Mesenchymal stem cell (in vitro differentiated cells and primary cell): Measurements from ENCODE around the gene TMEM14A. TPM values are rescaled to one million over a fixed set of nuclear protein-coding genes. Genes with fewer than 3 reads are reported as not detected.

ENCODE experiments used
- DNase-seq: peaks from one replicate; pipeline ENCODE4 v3.0.0-alpha.2; 2013
- H2AFZ ChIP-seq: one replicate; pipeline ENCODE4 v1.6.1; 2013; ENCODE audit warnings: low read depth, mild to moderate bottlenecking, control low read depth, inconsistent platforms, low read length, moderate library complexity
- H2AK5ac ChIP-seq: 2 replicates; pipeline ENCODE4 v1.6.1; 2013; ENCODE audit warnings: low read length, moderate library complexity, mild to moderate bottlenecking, inconsistent platforms; ENCODE audit not compliant: severe bottlenecking
- H2BK120ac ChIP-seq: one replicate; pipeline ENCODE4 v1.6.1; 2013; ENCODE audit warnings: low read depth, mild to moderate bottlenecking, inconsistent platforms, low read length, moderate library complexity
- H2BK12ac ChIP-seq, 2 experiments: one replicate each; pipeline ENCODE4 v1.6.1; 2013; ENCODE audit warnings: inconsistent platforms in 2 of 2, low read length in 2 of 2, mild to moderate bottlenecking in 2 of 2, moderate library complexity in 2 of 2, control low read depth in 1 of 2
- H2BK15ac ChIP-seq: one replicate; pipeline ENCODE4 v1.6.1; 2013; ENCODE audit warnings: mild to moderate bottlenecking, low read depth, inconsistent platforms; ENCODE audit not compliant: poor library complexity, severe bottlenecking
- H2BK5ac ChIP-seq: 2 replicates; pipeline ENCODE4 v1.6.1; 2013; ENCODE audit warnings: low read depth, mild to moderate bottlenecking, low read length, control low read depth, inconsistent platforms; ENCODE audit not compliant: poor library complexity, severe bottlenecking
- H3K14ac ChIP-seq, 2 experiments: one replicate each; pipeline ENCODE4 v1.6.1; 2013; ENCODE audit warnings: inconsistent platforms in 2 of 2, low read length in 2 of 2, control low read depth in 1 of 2, mild to moderate bottlenecking in 1 of 2, moderate library complexity in 1 of 2
- H3K18ac ChIP-seq, 2 experiments: one replicate each; pipeline ENCODE4 v1.6.1; 2013; ENCODE audit warnings: inconsistent platforms in 2 of 2, low read length in 2 of 2, control low read depth in 1 of 2, low read depth in 1 of 2, mild to moderate bottlenecking in 1 of 2
- H3K23ac ChIP-seq, 2 experiments: one replicate each; pipeline ENCODE4 v1.6.1; 2013; ENCODE audit warnings: inconsistent platforms in 2 of 2, low read length in 2 of 2, mild to moderate bottlenecking in 2 of 2, moderate library complexity in 2 of 2, control low read depth in 1 of 2
- H3K27ac ChIP-seq: 2 replicates; pipeline ENCODE4 v1.5.1; 2013; ENCODE audit warnings: mild to moderate bottlenecking, moderate library complexity, low read length, control low read depth, inconsistent platforms; ENCODE audit not compliant: poor library complexity, severe bottlenecking
- H3K27me3 ChIP-seq, 2 experiments: 2 replicates each; pipeline versions ENCODE4 v1.6.1 to v1.7.0; 2013; ENCODE audit warnings: low read length in 2 of 2, mild to moderate bottlenecking in 2 of 2, moderate library complexity in 2 of 2, control low read depth in 1 of 2, inconsistent platforms in 1 of 2; ENCODE audit not compliant: control insufficient read depth in 1 of 2, insufficient read depth in 1 of 2
- H3K36me3 ChIP-seq, 2 experiments: 2 replicates each; pipeline versions ENCODE4 v1.6.1 to v1.7.0; 2013; ENCODE audit warnings: low read length in 2 of 2, control low read depth in 1 of 2, inconsistent platforms in 1 of 2, low read depth in 1 of 2, mild to moderate bottlenecking in 1 of 2; ENCODE audit not compliant: insufficient read depth in 2 of 2, control insufficient read depth in 1 of 2
- H3K4ac ChIP-seq, 2 experiments: one replicate each; pipeline ENCODE4 v1.6.1; 2013; ENCODE audit warnings: inconsistent platforms in 2 of 2, low read length in 2 of 2, mild to moderate bottlenecking in 2 of 2, moderate library complexity in 2 of 2, control low read depth in 1 of 2, low read depth in 1 of 2
- H3K4me1 ChIP-seq: 2 replicates; pipeline ENCODE4 v1.6.1; 2013; ENCODE audit warnings: low read depth, low read length, control low read depth; ENCODE audit not compliant: control insufficient read depth, insufficient read depth
- H3K4me2 ChIP-seq: 2 replicates; pipeline ENCODE4 v1.6.1; 2013; ENCODE audit warnings: low read length, mild to moderate bottlenecking, inconsistent platforms; ENCODE audit not compliant: poor library complexity, severe bottlenecking
- H3K4me3 ChIP-seq, 2 experiments: 2 replicates each; pipeline versions ENCODE4 v1.5.1 to v1.7.0; 2013; ENCODE audit warnings: low read length in 2 of 2, mild to moderate bottlenecking in 2 of 2, control low read depth in 1 of 2, low read depth in 1 of 2; ENCODE audit not compliant: insufficient read depth in 1 of 2
- H3K79me1 ChIP-seq: replicated peaks from 2 replicates; pipeline ENCODE4 v1.6.1; 2013; ENCODE audit warnings: mild to moderate bottlenecking, control low read depth, low read length, inconsistent platforms; ENCODE audit not compliant: poor library complexity, severe bottlenecking
- H3K9ac ChIP-seq: 2 replicates; pipeline ENCODE4 v1.7.0; 2013; ENCODE audit warnings: mild to moderate bottlenecking, low read length, moderate library complexity
- H3K9me3 ChIP-seq: 2 replicates; pipeline ENCODE4 v1.7.0; 2013; ENCODE audit warnings: mild to moderate bottlenecking, low read length; ENCODE audit not compliant: control insufficient read depth
- H4K8ac ChIP-seq: one replicate; pipeline ENCODE4 v1.6.1; 2013; ENCODE audit warnings: inconsistent platforms, mild to moderate bottlenecking, low read length, moderate library complexity
- H4K91ac ChIP-seq: one replicate; pipeline ENCODE4 v1.6.1; 2013; ENCODE audit warnings: mild to moderate bottlenecking, low read length, inconsistent platforms
- WGBS: methylation state at CpG from one replicate; pipeline ENCODE4 v1.1.7; 2013; ENCODE audit warnings: mixed read lengths; 5-methylcytosine and 5-hydroxymethylcytosine counted together
- polyA plus RNA-seq, 2 experiments: library from polyadenylated mRNA; stranded (reverse); fragments of 200-250 nt; gene quantifications; one replicate each; pipeline ENCODE4 v1.2.3, GENCODE V29; 2013

Gene TMEM14A
- 28.7 TPM for polyA plus RNA-seq (2013, experiment 1 of 2)
- 32.6 TPM for polyA plus RNA-seq (2013, experiment 2 of 2)

- Histone ChIP-seq H2BK15ac (peak within 1 kb of the TSS; percentile 82), H2BK12ac (no peak within 1 kb of the TSS), H2BK120ac (no peak within 1 kb of the TSS), H3K9me3 (no peaks in the 10 kb centered on the region), H3K9ac (peak within 1 kb of the TSS; percentile 87), H3K4me1 (peaks cover 19% of the 10 kb centered on the region), H3K4me3 (peak within 1 kb of the TSS; percentile 87 to 91), H2BK5ac (no peak within 1 kb of the TSS), H3K18ac (peak within 1 kb of the TSS; percentile 72 to 78), H3K14ac (peak within 1 kb of the TSS in 1 of 2 experiments; percentile 93), H3K23ac (peak within 1 kb of the TSS in 1 of 2 experiments; percentile 14), H4K8ac (peak within 1 kb of the TSS; percentile 96), H2AK5ac (peak within 1 kb of the TSS; percentile 57), H3K4ac (peak within 1 kb of the TSS; percentile 35 to 78), H2AFZ (peak within 1 kb of the TSS; percentile 70), H3K4me2 (peak within 1 kb of the TSS; percentile 94), H3K27ac (peak within 1 kb of the TSS; percentile 17), H3K36me3 (peaks cover 0 to 23% of the 10 kb centered on the region in 2 experiments), H4K91ac (peak within 1 kb of the TSS; percentile 66), H3K79me1 (peaks cover 41% of the 10 kb centered on the region), H3K27me3 (no peaks in the 10 kb centered on the region)
- DNase-seq = peak; percentile 92
- WGBS = 7% methylated on average over 40 of the region's 42 CpGs
Observed at GRCh38 chr6:52670502-52671409, at the start of gene TMEM14A. Gene TMEM14A (plus strand): TSS chr6:52671113. CDS start chr6:52677103, 5,990 bp downstream.

- H2BK15ac ChIP-seq = no peak overlapping the region
- no CpG with 5 or more reads among the region's 1 CpG for WGBS
Observed at GRCh38 chr6:52621631-52622030, 49.3 kb upstream of the TMEM14A start.

DNA sequence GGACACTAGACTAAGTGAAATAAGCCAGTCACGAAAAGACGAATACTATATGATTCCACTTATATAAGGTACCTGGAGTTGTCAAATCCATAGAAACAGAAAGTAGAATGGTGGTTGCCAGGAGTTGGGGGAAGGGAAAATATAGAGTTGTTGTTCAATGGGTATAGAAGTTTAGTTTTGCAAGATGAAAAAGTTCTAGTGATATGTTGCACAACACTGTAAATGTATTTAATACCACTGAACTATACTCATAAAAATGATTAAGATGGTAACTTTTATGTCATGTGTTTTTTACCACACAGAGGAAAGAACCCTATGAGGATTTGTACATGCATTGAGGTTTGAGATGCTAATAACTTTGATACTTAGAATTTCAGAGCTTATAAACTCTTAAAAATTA lies 48.1 kb upstream of the TMEM14A start:
- H3K27me3 ChIP-seq = no peaks in the 10 kb centered on the region
- no peak overlapping the region for H2AFZ ChIP-seq
- no peaks in the 10 kb centered on the region for H3K79me1 ChIP-seq
- no peak overlapping the region for H3K4me3 ChIP-seq
- DNase-seq = no peak
- H3K4ac ChIP-seq = no peak overlapping the region
- 100% methylated on average over 2 of the region's 2 CpGs for WGBS
- H3K4me2 ChIP-seq = no peak overlapping the region
- H3K14ac ChIP-seq = no peak overlapping the region
- H4K91ac ChIP-seq = no peak overlapping the region
- H2AK5ac ChIP-seq = no peak overlapping the region
- no peak overlapping the region for H2BK5ac ChIP-seq
- no peak overlapping the region for H3K23ac ChIP-seq
- H2BK12ac ChIP-seq = no peak overlapping the region
- H2BK15ac ChIP-seq = no peak overlapping the region
- H2BK120ac ChIP-seq = no peak overlapping the region
- H3K4me1 ChIP-seq = peaks cover 2% of the 10 kb centered on the region
- H3K36me3 ChIP-seq = no peaks in the 10 kb centered on the region
- no peak overlapping the region for H4K8ac ChIP-seq
- no peaks in the 10 kb centered on the region for H3K9me3 ChIP-seq
- H3K18ac ChIP-seq = no peak overlapping the region
- no peak overlapping the region for H3K9ac ChIP-seq
- no peak overlapping the region for H3K27ac ChIP-seq

More at GRCh38 chr6:52621631-52622030, 49.3 kb upstream of the TMEM14A start:
- no peaks in the 10 kb centered on the region for H3K9me3 ChIP-seq
- no peak for DNase-seq
- H3K4me1 ChIP-seq = peaks cover 2% of the 10 kb centered on the region
- H2AFZ ChIP-seq = no peak overlapping the region
- H3K27ac ChIP-seq = no peak overlapping the region
- H3K9ac ChIP-seq = no peak overlapping the region
- no peak overlapping the region for H3K4ac ChIP-seq
- H2AK5ac ChIP-seq = no peak overlapping the region
- no peak overlapping the region for H3K18ac ChIP-seq
- H3K14ac ChIP-seq = no peak overlapping the region
- no peak overlapping the region for H3K4me3 ChIP-seq
- no peaks in the 10 kb centered on the region for H3K79me1 ChIP-seq
- no peak overlapping the region for H2BK5ac ChIP-seq
- no peak overlapping the region for H4K91ac ChIP-seq
- no peaks in the 10 kb centered on the region for H3K27me3 ChIP-seq
- no peak overlapping the region for H2BK12ac ChIP-seq
- H3K23ac ChIP-seq = no peak overlapping the region
- no peak overlapping the region for H4K8ac ChIP-seq
- H2BK120ac ChIP-seq = no peak overlapping the region
- no peak overlapping the region for H3K4me2 ChIP-seq
- H3K36me3 ChIP-seq = no peaks in the 10 kb centered on the region

DNA sequence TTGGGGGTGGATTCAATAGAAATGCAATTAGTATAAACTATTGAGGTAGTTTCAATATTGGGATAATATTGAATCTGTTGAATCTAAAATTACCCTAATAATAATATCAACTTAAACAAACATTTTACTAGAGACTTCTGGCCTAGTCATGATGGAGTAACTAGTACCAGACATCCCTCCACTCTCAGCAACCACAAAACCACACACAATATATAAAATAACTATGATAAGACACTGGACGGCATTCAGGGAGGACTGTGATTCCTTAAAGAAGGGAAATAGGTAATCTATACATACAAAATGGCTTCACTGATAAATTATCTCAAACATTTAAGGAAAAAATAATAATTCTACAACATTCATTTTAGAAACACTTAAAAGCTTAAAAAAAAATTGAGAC lies 38.9 kb upstream of the TMEM14A start:
- no peak overlapping the region for H3K4ac ChIP-seq
- peaks cover 1% of the 10 kb centered on the region for H3K4me1 ChIP-seq
- no peak overlapping the region for H3K18ac ChIP-seq
- DNase-seq = no peak
- H3K4me2 ChIP-seq = no peak overlapping the region
- no peak overlapping the region for H3K14ac ChIP-seq
- no peak overlapping the region for H3K4me3 ChIP-seq
- H2BK5ac ChIP-seq = no peak overlapping the region
- H2AK5ac ChIP-seq = no peak overlapping the region
- H3K9ac ChIP-seq = no peak overlapping the region
- H2BK15ac ChIP-seq = no peak overlapping the region
- H3K27me3 ChIP-seq = no peaks in the 10 kb centered on the region
- H4K91ac ChIP-seq = no peak overlapping the region
- H2BK120ac ChIP-seq = peak overlapping the region; percentile 19
- no peak overlapping the region for H4K8ac ChIP-seq
- no peaks in the 10 kb centered on the region for H3K79me1 ChIP-seq
- no peak overlapping the region for H2BK12ac ChIP-seq
- H3K23ac ChIP-seq = no peak overlapping the region
- no peaks in the 10 kb centered on the region for H3K9me3 ChIP-seq
- WGBS = no CpG with 5 or more reads among the region's 1 CpG
- H3K36me3 ChIP-seq = no peaks in the 10 kb centered on the region
- H3K27ac ChIP-seq = no peak overlapping the region
- no peak overlapping the region for H2AFZ ChIP-seq
